Stimulated activated naive CD8-positive, alpha-beta T cell treated with anti-CD3 and anti-CD28 coated beads, Interleukin-15, Interleukin-2, amounts not matched to agents 100 U/mL and 50 U/mL, for 24 hours (primary cell): Measurements from ENCODE around the gene ADAMTSL1.
"Not testable (repeated sequence)": the region's sequence is repeated elsewhere in the genome, so short reads cannot be mapped to it uniquely, and the experiment has no call there.

Source experiments
- ATAC-seq: fragments of 150-1000 bp; cut with Tn5 transposase; one replicate; pipeline ENCODE4 v1.10.0; 2021
- DNase-seq: peaks from one replicate; pipeline ENCODE4 v3.0.0; 2021

Gene ADAMTSL1

GRCh38 chr9:18874069-18874468 lies 400.1 kb downstream of the ADAMTSL1 start:
- ATAC-seq, result no peak
- DNase-seq, result no peak

- ATAC-seq, DNase-seq: not testable (repeated sequence)
Measured at GRCh38 chr9:18874990-18875389, 401.0 kb downstream of the ADAMTSL1 start.

GRCh38 chr9:18877984-18878383 lies 404.0 kb downstream of the ADAMTSL1 start:
- DNase-seq, result no peak
- no peak for ATAC-seq

- ATAC-seq (no peak), DNase-seq (no peak)
Measured at GRCh38 chr9:18881758-18882157, 407.8 kb downstream of the ADAMTSL1 start.

GRCh38 chr9:18887546-18887945 lies 413.6 kb downstream of the ADAMTSL1 start:
- no peak for DNase-seq
- no peak for ATAC-seq

- DNase-seq, result no peak
- no peak for ATAC-seq
Measured at GRCh38 chr9:18888290-18888689, 414.3 kb downstream of the ADAMTSL1 start.

- ATAC-seq (no peak), DNase-seq (no peak)
Measured at GRCh38 chr9:18889550-18889949, 415.6 kb downstream of the ADAMTSL1 start.

GRCh38 chr9:18890372-18890771 lies 416.4 kb downstream of the ADAMTSL1 start:
- ATAC-seq (peak; percentile 28), DNase-seq (no peak)

- DNase-seq (no peak), ATAC-seq (no peak)
Measured at GRCh38 chr9:18891946-18892670, 418.2 kb downstream of the ADAMTSL1 start.

- DNase-seq (no peak), ATAC-seq (no peak)
Measured at GRCh38 chr9:18893046-18893445, 419.1 kb downstream of the ADAMTSL1 start.

GRCh38 chr9:18893491-18893890 lies 419.5 kb downstream of the ADAMTSL1 start:
- DNase-seq (no peak), ATAC-seq (no peak)

GRCh38 chr9:18896004-18896403 lies 422.1 kb downstream of the ADAMTSL1 start:
- ATAC-seq (no peak), DNase-seq (no peak)

GRCh38 chr9:18896531-18897179 lies 422.7 kb downstream of the ADAMTSL1 start:
- ATAC-seq (no peak), DNase-seq (no peak)

GRCh38 chr9:18903450-18903849 lies 429.5 kb downstream of the ADAMTSL1 start:
- ATAC-seq, result no peak
- no peak for DNase-seq

GRCh38 chr9:18905028-18905882 lies 431.3 kb downstream of the ADAMTSL1 start:
- ATAC-seq, result no peak
- DNase-seq, result no peak

- ATAC-seq (no peak), DNase-seq (no peak)
Measured at GRCh38 chr9:18905883-18906629, 432.1 kb downstream of the ADAMTSL1 start.

GRCh38 chr9:18906656-18907395 lies 432.9 kb downstream of the ADAMTSL1 start:
- ATAC-seq (peak; percentile 26), DNase-seq (no peak)

- DNase-seq (no peak), ATAC-seq (no peak)
Measured at GRCh38 chr9:18907927-18908625, 434.1 kb downstream of the ADAMTSL1 start.

GRCh38 chr9:18909140-18910018 lies 435.4 kb downstream of the ADAMTSL1 start:
- no peak for DNase-seq
- ATAC-seq, result no peak

- ATAC-seq (no peak), DNase-seq (no peak)
Measured at GRCh38 chr9:18910435-18910834, 436.5 kb downstream of the ADAMTSL1 start.
